ENCODE data around the gene GNPAT.

Gene GNPAT

DNA sequence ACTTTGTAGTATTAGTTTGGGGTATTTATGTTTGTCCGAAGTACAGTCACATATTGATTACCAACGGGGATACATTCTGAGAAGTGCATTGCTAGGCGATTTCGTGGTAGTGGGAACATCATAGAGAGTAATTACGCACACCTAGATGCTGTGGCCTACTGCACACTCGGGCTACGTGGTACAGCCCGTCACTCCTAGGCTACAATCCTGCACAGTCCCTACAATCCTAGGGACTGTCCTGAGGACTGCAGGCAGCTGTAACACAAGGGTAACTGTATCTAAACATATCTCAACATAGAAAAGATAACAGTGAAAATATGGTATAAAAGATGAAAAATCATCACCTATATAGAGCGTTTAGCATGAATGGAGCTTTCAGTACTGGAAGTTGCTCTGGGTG, 78.1 kb downstream of the GNPAT start:
- no peak for DNase-seq

- DNase-seq, result no peak
Measured at GRCh38 chr1:231322880-231323530, 82.0 kb downstream of the GNPAT start.

GRCh38 chr1:231324660-231325059, 83.6 kb downstream of the GNPAT start:
- DNase-seq, result no peak

DNA sequence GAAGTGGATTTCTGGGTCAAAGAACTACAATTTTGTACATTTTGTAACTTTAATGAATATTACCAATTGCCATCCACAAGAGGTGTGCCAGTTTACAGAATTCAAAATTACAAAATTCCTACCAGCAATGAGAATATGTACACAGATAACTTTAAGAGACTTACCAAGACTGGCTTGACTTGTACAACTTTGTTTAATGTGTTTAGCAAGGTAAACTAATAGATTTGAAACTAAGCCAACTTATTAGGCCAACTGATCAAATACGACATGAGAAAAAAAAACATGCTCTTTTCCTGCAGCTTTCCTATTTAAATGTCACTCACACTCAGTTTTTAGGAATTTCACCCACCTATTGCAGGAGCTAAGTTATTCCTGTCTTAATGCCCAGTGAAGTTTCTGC, 85.2 kb downstream of the GNPAT start:
- DNase-seq, result no peak

Data from SHP77 treated with DMSO at 0.1 percent for 48 hours (cell line).